HG02759 (cell line): Measurements from ENCODE around the gene EXOC4.
"Not testable (repeated sequence)": the region's sequence is repeated elsewhere in the genome, so short reads cannot be mapped to it uniquely, and the experiment has no call there.

Experiments
- ATAC-seq: cut with Tn5 transposase; IDR thresholded peaks from one replicate; pipeline ENCODE4 v1.9.1; 2021; ENCODE audit warnings: mild to moderate bottlenecking, moderate library complexity; ENCODE audit not compliant: unreplicated experiment

The EXOC4 gene

DNA sequence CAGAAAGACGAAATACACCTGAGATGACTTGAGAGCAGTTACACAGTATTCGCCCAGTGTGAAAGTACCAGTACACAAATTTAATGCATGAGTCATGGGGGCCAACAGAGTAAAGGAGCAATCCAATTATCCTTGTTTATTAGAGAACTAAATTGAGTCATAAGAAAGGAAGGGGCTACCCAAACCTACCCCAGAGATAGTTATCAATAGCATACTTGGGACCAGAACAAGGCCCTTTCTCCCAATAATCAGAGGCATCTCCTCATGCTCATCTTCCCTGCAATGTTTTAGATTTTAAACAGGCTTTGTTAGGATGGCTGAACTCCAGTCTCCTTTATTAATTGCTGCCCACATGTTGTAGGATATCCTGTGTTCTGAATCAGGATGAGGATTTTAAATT lies 634.6 kb downstream of the EXOC4 start:
- ATAC-seq, result no peak

DNA sequence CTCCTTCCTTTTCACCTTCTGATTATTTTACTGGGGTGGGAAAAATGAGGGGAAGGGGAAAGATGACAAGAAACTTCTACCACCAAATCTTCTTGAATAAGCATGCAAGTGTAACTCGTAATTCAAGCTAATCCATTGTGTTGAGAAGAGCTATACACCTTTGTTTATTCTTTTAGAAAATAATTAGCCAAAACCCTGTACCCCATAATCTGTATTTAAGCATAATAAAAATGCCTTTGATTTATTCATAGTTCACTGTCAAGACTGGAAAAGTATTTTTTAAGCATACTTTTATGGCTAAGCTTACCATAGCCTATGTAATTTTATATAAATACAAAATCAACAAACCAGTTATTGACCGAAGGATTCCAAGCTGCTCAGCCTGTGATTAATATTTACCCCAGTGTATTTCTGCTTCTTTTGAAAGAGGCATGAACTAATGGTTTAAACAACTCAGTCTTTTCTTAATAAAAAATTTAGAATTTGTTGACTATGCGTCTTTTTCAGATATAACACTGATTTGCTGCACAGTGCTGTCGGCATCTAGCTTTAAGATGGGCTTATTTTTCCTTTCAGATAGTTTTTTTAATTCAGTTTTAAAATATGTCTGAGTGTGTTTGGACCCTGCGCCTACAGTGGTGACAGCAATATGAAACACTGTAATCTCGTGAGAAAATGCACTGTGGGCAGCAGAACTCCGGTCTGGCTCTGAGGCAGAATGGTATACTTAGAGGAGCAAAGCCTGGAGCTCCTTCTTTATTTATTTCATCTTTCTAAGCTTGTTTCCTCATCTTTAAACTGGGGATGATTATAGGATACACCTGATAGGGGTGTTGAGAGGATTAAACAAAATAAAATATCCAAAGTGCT lies 635.4 kb downstream of the EXOC4 start:
- ATAC-seq, result no peak

DNA sequence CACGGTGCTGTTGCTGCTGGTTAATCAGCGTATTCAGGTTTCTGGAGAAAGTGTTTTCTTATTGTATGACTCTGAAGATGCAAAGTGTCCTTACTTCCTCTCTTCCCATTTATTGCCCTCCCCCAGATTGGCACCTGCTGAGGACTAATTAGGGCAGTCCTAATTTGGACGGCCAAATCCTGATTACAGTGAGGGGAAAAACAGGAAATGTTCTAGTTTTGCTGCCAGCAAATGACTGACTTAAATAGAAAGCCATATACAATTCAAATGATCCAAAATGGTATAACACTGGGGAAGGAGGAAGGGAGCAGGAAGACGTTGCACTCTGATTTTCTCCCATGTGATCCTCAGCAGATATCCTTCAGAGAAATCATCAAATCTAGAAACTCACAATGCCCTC lies 651.9 kb downstream of the EXOC4 start:
- no peak for ATAC-seq

DNA sequence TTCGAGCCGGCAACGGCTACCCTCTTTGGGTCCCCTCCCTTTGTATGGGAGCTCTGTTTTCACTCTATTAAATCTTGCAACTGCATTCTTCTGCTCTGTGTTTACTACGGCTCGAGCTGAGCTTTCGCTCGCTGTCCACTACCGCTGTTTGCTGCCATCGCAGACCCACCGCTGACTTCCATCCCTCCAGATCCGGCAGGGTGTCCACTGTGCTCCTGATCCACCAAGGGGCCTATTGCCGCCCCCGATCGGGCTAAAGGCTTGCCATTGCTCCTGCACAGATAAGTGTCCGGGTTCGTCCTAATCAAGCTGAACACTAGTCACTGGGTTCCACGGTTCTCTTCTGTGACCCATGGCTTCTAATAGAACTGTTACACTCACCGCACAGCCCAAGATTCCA lies 653.7 kb downstream of the EXOC4 start:
- ATAC-seq, result not testable (repeated sequence)

DNA sequence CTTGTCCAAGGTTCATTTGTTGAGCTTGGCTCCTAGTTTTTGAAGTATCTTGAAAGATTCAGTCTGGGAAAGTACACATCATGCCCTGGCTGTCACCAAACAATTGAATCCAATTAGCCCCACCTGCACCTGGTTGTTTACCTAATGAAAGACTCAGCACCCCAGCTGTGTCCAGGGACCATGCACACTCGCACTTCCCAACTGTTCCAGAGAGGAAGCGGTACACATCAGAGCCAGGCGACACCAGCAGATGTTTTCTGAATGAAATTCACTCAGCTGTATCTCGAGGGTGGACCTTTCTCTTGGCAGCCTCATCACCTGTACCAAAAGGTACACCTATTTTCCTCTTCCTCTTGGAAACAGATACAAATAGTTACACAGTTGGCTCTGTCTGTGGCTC lies 657.9 kb downstream of the EXOC4 start:
- ATAC-seq, result no peak

DNA sequence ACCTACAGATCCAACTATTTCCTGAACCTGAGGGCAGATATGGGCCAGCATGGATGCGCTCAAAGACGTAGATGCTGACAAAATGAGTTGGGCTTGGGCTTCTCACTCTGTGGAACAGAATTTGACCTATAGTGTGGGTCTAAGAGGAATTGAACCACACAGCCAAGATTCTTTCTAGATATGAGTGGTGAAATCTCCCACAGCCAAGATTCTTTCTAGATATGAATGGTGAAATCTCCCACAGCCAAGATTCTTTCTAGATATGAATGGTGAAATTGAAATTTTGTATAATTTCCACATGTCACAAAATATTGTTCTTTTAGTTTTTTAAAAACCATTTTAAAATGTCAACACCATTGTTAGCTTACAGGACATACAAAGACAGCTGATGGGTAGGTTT lies 658.8 kb downstream of the EXOC4 start:
- no peak for ATAC-seq

DNA sequence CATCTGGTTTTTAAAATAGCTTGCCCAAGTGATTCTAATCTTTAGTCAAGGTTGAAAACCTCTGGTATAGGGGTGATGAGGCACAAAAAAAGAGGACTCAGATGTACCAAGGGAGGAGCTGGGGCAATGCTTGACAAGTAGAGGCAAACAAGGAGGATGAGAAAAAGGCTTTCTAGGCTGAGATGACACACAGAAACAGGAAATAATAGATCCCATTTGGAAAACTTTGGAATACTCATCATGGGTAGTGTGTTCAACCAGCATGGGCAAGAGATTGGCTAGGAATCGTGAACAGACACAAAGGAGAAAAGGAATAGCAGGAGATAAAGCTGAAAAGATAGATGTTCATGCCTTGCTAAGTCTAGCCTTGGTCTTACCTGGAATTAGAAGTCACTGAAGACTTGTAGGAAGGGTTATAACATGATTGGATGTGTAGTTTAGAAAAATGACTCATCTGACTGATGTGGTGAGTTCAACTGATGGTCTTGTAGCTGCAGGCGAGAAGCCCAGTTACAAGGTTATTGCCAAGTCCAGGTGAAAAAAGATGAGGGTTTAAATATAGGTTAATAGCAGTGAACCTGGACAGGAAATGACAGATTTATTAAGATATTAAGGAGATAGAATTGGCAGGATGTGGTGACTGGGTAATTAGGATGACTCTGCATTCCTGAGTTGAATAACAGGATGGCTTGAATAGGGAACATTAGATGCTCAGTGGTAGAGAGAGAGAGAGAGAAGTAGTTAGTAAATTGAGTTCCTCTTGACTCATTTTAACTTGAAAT lies 660.2 kb downstream of the EXOC4 start:
- no peak for ATAC-seq

DNA sequence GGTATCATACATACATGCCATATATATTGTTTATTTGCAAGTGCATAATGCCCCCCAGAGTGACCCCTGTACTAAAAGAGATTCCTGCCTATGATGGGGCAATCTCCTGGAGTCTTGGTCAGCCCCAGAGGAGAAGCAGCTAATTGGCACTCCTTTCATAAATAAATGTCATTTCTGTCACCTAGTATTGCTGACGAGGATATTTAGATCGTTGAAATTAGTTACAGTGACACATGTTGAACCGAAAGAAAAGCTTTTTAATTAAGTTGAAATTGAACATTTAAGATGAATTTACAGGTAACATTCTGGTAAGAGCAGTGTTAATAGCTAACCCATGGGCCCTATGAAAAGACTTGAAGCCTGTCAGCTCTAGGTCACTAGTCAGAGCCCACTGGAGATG lies 663.7 kb downstream of the EXOC4 start:
- ATAC-seq, result no peak

DNA sequence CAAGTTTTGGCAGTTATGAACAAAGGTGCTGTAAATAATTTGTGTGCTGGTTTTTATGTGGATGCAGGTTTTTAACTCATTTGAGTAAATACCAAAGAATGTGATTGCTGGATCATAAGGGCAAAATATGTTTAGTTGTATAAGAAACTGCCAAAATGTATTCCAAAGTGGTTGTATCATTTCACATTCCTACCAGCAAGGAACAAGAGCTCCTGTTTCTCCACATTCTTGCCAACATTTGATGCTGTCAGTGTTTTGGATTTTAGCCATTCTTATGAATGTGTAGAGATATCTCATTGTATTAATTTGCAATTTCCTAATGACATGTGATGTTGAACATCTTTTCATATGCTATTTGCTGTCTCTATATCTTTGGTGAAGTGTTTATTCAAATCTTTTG lies 666.9 kb downstream of the EXOC4 start:
- no peak for ATAC-seq

DNA sequence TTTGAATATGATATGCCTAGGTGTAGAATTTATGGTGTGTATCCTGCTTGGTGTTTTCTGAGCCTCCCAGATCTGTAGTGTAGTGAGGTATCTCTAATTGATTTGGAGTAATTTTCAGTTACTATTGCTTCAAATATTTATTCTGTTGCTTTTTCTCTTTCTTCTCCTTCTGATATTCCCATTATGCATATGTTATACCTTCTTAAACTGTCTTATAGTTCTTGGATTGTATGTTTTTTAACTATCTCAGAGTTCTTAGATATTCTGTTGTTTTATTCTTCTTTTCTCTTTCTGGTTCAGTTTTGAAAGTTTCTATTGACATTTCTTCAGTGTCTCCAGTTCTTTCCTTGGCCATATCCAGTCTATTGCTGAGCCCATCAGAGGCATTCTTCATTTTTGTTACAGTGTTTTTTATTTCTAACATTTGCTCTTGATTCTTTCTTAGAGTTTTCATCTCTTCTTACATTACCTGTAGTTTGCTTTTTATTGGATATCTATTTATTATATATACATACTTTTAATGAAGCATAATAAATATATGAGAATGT lies 668.8 kb downstream of the EXOC4 start:
- ATAC-seq, result no peak

DNA sequence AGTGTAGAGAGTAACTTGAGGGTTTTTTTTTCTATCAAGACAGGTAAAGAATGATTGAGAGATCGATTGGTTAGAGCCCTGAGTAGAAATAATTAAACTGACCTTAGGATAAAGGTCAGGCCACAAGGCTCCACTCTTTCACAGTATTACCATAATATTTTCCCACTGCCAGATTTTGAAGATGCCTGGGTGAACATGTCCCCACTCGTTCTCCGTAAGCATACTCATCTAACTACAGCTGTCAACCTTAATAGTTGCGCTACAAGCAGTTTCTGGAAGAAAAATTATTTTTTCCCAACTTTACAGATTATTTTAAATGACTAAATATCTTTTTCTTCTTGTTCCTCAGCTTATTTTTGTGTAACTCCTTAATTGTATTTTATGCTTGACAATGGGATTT lies 671.1 kb downstream of the EXOC4 start:
- ATAC-seq, result no peak

DNA sequence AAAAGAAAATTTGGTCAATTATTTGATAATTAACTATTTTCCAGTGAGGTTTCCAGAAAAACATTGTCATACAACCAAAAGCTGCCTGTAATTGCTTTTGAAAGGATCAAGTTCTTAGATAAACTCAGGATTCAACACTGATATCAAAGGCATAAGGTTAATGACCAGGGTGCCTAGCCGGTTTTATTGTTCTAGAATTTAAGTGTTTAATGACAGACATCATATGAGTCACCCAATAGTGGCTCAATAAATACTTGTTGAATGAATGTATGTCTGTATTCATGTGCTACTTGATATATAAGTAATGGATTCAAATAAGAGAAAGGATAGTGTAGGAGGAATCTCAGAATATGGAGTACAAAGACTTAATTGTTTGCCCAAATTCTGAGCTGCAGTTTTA lies 678.2 kb downstream of the EXOC4 start:
- ATAC-seq, result no peak

DNA sequence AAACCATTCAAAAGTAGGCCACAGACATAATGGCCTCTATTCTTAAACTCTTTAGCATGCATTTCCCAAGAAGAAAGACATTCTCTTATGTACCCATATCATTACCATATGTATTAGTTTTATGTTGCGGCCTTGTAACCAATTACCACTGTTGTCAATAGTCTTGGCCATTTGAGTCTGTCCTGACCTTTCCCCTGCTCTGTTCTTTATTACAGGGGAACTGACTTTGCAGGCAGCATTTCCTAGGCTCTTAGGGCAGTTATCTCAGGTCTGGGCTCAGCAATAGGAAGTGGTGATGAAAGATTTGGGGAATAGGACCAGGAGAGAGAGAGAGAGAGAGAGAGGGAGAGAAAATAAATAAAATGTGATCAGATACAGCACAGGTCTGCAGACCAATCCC lies 679.7 kb downstream of the EXOC4 start:
- no peak for ATAC-seq

DNA sequence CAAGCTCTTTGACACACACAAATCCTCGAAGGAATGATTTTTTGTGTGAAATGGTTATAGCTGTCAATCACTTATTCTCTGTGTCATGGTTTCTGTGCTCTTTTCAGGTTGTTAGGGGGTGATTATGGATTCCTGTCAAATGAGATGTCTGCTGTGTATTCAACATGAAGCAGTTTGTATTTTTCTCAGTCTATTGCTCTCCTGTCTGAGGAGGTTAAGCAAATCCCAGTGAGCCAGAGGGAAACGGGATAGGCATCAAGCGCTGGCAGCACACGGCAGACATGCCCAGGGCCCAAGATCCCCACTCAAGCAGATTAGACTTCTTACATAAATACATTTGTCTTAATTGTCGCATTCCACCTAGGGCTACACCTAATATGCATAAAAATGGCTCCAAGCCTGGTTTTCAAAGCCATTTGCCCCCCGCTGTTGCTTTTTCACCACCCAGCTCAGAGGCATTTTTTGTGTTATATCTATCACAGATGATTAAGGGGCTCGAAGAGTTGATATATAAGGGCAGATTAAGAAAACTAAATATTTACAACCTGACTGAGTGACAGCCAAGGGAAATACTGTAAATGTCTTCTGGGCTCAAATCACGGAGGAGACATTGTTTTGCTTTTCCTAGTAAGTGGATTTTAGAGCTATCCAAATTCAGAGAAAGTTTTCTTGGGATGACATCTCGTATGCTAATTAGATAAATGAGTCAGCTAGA lies 681.5 kb downstream of the EXOC4 start:
- no peak for ATAC-seq

DNA sequence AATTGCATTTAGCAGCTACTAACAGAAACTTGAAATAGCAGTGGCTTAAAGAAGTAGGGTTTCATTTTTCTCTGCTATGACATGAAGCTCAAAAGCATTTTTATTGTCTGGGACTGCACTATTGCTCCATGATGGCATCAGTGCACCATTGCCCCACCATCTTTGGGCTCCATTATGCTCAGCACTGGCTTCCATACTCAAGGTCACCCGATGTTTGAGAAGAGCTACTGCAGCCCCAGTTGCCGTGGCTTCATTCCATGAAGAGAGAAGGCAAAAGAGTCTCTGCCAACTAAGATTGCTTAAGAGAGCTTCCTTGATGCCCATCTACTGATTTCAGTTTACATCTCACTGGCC lies 682.1 kb downstream of the EXOC4 start:
- no peak for ATAC-seq

DNA sequence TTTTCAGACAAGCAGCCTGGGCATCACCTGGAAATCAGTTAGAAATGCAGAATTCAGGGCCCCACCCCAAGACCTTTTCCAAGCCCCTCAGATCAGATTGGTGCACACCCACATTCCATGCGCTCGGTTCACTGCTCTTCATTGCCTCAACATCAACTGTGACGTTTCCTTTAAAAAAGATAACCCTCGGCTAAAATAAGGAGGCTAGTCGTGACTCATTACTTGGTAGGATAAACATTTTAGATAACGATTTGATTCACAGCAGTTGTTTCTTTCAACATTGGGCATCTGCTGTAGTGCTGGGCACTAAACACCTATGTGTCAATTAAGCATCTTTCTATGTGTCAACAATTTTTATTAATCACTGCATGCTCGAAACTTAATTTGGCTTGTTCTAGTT lies 683.2 kb downstream of the EXOC4 start:
- ATAC-seq, result no peak

DNA sequence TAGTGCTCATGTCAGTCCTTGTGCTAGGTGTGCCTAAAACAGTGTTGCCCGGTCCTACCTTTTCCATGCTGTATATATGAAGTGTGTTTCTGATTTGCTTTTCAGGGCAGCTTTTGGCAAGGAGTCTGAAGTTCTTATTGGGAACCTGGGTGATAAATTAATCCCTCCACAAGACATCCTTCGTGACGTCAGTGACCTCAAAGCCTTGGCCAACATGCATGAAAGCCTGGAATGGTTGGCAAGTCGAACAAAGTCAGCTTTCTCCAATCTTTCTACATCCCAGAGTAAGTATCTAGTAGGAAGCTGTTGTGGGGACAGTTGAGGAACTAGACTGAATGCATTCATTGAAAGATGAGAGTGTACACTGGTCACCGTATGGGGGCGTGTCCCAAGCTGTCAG lies 684.9 kb downstream of the EXOC4 start:
- ATAC-seq, result no peak

DNA sequence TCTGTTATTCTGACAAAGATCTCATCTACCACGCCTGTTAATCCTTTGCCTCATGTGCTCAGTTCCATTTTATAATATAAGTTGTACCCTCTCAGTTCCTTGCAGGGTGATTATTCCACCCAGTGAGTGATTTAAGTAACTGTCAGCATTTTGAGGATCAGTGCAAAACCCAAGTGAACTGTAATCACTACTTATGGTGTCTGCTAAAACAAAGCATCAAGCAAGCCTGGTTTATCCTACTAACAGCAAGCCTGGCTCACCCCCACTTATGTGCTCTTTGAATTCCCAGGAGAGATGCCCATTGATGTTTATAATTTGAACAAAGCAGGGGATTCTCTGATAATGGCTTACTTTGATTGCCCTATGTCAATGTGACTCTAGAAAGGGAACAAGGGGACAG lies 687.5 kb downstream of the EXOC4 start:
- no peak for ATAC-seq

DNA sequence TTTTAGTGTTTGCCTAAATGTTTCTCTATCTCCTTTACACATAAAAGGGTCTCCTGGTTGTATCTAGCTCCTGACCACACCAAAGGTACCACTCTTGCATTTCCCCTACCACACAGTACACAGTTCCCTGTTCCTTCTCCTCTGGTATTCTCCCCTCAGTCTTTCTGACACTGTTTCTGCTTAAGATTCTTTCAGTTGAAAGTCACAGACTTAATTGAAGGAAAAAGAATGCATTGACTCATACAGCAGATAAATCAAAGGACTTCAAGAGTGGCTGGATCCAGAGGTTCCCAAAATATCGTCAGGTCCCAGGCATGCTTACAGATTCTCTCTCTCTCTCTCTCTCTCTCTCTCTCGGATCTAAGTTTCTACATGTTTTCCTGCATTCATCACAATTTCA lies 688.6 kb downstream of the EXOC4 start:
- ATAC-seq, result no peak

DNA sequence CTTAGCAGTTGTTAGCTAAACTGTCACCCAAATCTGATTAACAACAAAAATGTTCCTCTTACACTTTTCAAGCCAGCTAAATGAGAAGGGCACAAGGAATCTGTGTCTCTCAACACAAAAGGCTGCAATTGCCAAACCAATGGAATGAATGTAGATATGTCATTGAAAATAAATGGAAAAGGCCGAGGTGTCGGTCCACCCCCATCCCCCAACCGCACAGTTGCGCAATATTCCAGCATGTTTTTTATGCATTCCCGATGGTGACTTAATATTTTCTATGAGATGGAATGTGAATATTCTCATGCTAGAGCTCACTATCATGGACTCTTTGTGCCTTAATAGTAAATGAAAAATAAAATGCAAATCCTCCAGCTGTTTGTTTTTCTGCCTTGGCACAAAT lies 692.6 kb downstream of the EXOC4 start:
- no peak for ATAC-seq

DNA sequence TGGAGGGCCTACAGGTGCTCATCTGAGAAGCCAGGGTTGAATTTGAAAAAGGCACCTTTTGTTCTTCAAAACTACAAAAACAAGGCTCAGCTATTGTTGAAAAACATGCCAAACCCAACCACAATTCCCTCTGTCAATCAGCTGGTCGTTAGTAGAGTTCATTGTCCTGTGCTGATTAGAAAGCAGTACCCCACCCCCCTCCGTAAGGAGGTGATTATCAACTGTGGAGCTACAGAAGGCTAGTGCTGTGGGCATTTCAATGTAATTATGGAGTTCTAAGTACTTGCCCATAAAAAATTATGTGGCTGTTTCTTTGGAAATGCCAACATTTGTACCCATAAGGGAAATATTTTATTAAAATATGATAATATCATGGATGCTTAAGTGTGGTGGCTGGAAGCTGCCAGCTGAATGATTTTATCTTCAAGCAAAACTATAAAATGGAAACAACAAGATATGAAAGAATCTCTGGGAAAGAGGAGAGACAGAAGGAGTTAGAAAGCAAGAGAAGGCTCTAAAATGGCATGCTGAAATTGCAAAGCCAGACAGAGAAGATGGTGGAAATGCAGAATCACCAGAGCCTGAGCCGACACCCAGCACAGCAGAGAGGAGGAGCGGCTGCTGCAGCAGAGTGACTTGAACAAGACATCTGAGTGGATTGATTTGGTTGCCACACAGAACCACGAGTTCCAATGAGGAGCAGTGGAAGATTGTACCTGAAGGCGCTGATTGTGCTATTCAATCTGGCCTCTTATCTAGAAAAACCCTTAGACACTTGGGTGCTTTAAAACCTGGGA lies 694.8 kb downstream of the EXOC4 start:
- no peak for ATAC-seq
